Measurements from ENCODE around the gene CFAP69.

CFAP69 gene

GRCh38 chr7:90244909-90245851, at the start of gene CFAP69:
Gene CFAP69 (plus strand): TSS chr7:90245174. CDS start chr7:90245425, 251 bp downstream.
- DNase-seq, result peak; percentile 86

- no peak for DNase-seq
Measured at GRCh38 chr7:90201500-90202195, 43.3 kb upstream of the CFAP69 start.

GRCh38 chr7:90207956-90208355, 37.0 kb upstream of the CFAP69 start:
- no peak for DNase-seq

- no peak for DNase-seq
Measured at GRCh38 chr7:90209776-90210175, 35.2 kb upstream of the CFAP69 start.

GRCh38 chr7:90210475-90210874, 34.5 kb upstream of the CFAP69 start:
- no peak for DNase-seq

GRCh38 chr7:90210981-90211380, 34.0 kb upstream of the CFAP69 start:
- no peak for DNase-seq

- peak; percentile 36 for DNase-seq
Measured at GRCh38 chr7:90211391-90212148, 33.4 kb upstream of the CFAP69 start, which contains the start of gene STEAP2. Gene STEAP2 (plus strand): TSS chr7:90211740. CDS start chr7:90225083, 13,343 bp downstream.

GRCh38 chr7:90212149-90212495, 32.9 kb upstream of the CFAP69 start:
- DNase-seq, result no peak

GRCh38 chr7:90213521-90213920, 31.5 kb upstream of the CFAP69 start:
- no peak for DNase-seq

- DNase-seq, result no peak
Measured at GRCh38 chr7:90216080-90216674, 28.8 kb upstream of the CFAP69 start.

- DNase-seq, result no peak
Measured at GRCh38 chr7:90216771-90217170, 28.2 kb upstream of the CFAP69 start.

- DNase-seq, result no peak
Measured at GRCh38 chr7:90222390-90222789, 22.6 kb upstream of the CFAP69 start.

GRCh38 chr7:90222811-90223725, 21.9 kb upstream of the CFAP69 start:
- no peak for DNase-seq

- no peak for DNase-seq
Measured at GRCh38 chr7:90224195-90224594, 20.8 kb upstream of the CFAP69 start.

GRCh38 chr7:90225181-90225580, 19.8 kb upstream of the CFAP69 start:
- no peak for DNase-seq

GRCh38 chr7:90225601-90226000, 19.4 kb upstream of the CFAP69 start:
- DNase-seq, result no peak

GRCh38 chr7:90227259-90227658, 17.7 kb upstream of the CFAP69 start:
- DNase-seq, result no peak

- DNase-seq, result no peak
Measured at GRCh38 chr7:90229682-90230081, 15.3 kb upstream of the CFAP69 start.

- DNase-seq, result no peak
Measured at GRCh38 chr7:90230834-90231233, 14.1 kb upstream of the CFAP69 start.

GRCh38 chr7:90231304-90231703, 13.7 kb upstream of the CFAP69 start:
- DNase-seq, result no peak

- DNase-seq, result no peak
Measured at GRCh38 chr7:90232430-90232829, 12.5 kb upstream of the CFAP69 start.

GRCh38 chr7:90233569-90233968, 11.4 kb upstream of the CFAP69 start:
- no peak for DNase-seq
